Measurements from ENCODE around the gene TULP1. TPM values are rescaled to one million over a fixed set of nuclear protein-coding genes. Genes with fewer than 3 reads are reported as not detected.

TULP1 gene
- total RNA-seq, 4 donors from 2014 or later: 1.2 TPM; not detected in 3

GRCh38 chr6:35498422-35499067, 14.2 kb downstream of the TULP1 start:
- Histone ChIP-seq H3K27me3 (peaks cover 0 to 14% (median 2%) of the 10 kb centered on the region in 4 donors), H3K27ac (replicated peaks in 1 of 4) (peak overlapping the region; percentile 97 to 100 (median 99)), H3K4me1 (peaks cover 36 to 44% (median 41%) of the 10 kb centered on the region in 4 donors), H3K4me3 (peak overlapping the region; percentile 84 to 99 (median 88)), H3K36me3 (no peaks in the 10 kb centered on the region), H3K9me3 (no peaks in the 10 kb centered on the region)
- no peak for DNase-seq (ENCODE audit: extremely low spot score)
- TF ChIP-seq EP300 (IDR thresholded peaks at IDR 0.05) (no peak), POLR2A (IDR thresholded peaks at IDR 0.05; ENCODE audit: low read depth) (no peak), POLR2AphosphoS5 (IDR thresholded peaks at IDR 0.05) (no peak)
- intact Hi-C loops (cut with DNase I): no loop called here
- 65% methylated on average over 5 of the region's 14 CpGs for WGBS

DNA sequence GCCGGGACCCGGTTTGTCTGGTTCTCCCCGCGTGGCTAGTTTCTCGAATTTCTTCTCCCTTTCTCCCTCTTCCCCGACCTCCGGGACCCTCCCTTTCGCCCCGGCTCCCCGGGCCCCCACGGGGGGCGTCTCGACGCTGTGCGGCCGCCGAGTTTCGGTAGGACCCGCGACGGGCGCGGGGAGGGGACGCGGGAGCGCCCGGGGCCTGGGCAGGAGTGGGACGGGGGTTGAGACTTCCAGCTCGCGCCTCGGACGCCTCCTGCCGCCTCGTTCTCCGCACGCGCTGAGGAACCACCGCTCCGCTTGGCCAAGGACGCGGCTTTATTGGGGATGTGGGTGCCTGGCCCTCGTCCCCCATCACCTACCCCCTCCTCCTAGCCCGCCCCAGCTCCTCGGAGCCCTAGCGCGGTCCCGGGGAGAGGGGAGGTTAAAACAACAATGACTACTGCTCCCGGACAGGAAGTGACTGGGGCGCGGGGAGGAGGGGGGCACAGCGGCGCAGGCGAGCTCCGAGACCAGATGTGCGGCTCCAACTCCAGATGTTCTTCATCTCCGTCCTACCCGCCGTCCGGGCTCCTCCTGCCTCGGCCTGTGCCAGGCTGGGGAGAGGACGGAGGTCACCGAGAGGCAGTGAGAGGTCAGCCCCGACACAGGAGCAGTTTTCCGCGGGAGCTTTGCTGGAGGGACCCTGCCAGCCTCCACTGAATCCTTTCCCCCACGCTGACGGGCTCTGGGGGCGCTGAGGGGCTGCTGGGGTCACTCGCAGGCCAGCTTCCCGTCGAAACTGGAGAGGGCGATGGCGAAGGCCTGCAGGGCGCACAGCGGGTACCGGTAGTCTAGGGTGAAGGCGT, 14.9 kb downstream of the TULP1 start:
- Histone ChIP-seq H3K36me3 (no peaks in the 10 kb centered on the region), H3K27me3 (peaks cover 0 to 7% (median 0%) of the 10 kb centered on the region in 4 donors), H3K4me3 (peak overlapping the region; percentile 84 to 99 (median 88)), H3K9me3 (no peaks in the 10 kb centered on the region), H3K4me1 (peaks cover 43 to 52% (median 49%) of the 10 kb centered on the region in 4 donors), H3K27ac (replicated peaks in 1 of 4) (peak overlapping the region; percentile 97 to 100 (median 99))
- 1% methylated on average over 52 of the region's 77 CpGs for WGBS
- TF ChIP-seq, protein P1, sequence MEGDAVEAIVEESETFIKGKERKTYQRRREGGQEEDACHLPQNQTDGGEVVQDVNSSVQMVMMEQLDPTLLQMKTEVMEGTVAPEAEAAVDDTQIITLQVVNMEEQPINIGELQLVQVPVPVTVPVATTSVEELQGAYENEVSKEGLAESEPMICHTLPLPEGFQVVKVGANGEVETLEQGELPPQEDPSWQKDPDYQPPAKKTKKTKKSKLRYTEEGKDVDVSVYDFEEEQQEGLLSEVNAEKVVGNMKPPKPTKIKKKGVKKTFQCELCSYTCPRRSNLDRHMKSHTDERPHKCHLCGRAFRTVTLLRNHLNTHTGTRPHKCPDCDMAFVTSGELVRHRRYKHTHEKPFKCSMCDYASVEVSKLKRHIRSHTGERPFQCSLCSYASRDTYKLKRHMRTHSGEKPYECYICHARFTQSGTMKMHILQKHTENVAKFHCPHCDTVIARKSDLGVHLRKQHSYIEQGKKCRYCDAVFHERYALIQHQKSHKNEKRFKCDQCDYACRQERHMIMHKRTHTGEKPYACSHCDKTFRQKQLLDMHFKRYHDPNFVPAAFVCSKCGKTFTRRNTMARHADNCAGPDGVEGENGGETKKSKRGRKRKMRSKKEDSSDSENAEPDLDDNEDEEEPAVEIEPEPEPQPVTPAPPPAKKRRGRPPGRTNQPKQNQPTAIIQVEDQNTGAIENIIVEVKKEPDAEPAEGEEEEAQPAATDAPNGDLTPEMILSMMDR (IDR thresholded peaks at IDR 0.05): peak; percentile 4 to 29 (median 22)
- TF ChIP-seq POLR2AphosphoS5 (IDR thresholded peaks at IDR 0.05) (peak; percentile 64 to 69), EP300 (IDR thresholded peaks at IDR 0.05) (no peak)
- DNase-seq (ENCODE audit: extremely low spot score): no peak
- intact Hi-C loops (cut with DNase I): no loop called here

- TF ChIP-seq POLR2A (IDR thresholded peaks at IDR 0.05; ENCODE audit: low read depth) (peak; percentile 55), POLR2AphosphoS5 (IDR thresholded peaks at IDR 0.05) (peak; percentile 2 to 31), EP300 (IDR thresholded peaks at IDR 0.05) (no peak)
- TF ChIP-seq, protein P1 (IDR thresholded peaks at IDR 0.05): peak in 1 of 3 experiments; percentile 10
- intact Hi-C loops (cut with DNase I): no loop called here
- peaks cover 51 to 60% (median 57%) of the 10 kb centered on the region in 4 donors for H3K4me1 ChIP-seq
Observed at GRCh38 chr6:35496841-35497570, 15.7 kb downstream of the TULP1 start, which contains the start of gene TEAD3. Gene TEAD3, minus strand, starts transcription at chr6:35497079.

GRCh38 chr6:35496036-35496840, 16.5 kb downstream of the TULP1 start:
- DNase-seq (ENCODE audit: extremely low spot score): no peak
- H3K27ac ChIP-seq (replicated peaks in 1 of 4): peak overlapping the region; percentile 97 to 100 (median 99)
- H3K36me3 ChIP-seq: no peaks in the 10 kb centered on the region
- intact Hi-C loops (cut with DNase I): no loop called here
- TF ChIP-seq EP300 (IDR thresholded peaks at IDR 0.05) (no peak), POLR2A (IDR thresholded peaks at IDR 0.05; ENCODE audit: low read depth) (peak; percentile 15), POLR2AphosphoS5 (IDR thresholded peaks at IDR 0.05) (peak in 1 of 2 donors; percentile 63)
- TF ChIP-seq, protein P1 (IDR thresholded peaks at IDR 0.05): no peak
- H3K27me3 ChIP-seq: no peaks in the 10 kb centered on the region
- peaks cover 59 to 67% (median 64%) of the 10 kb centered on the region in 4 donors for H3K4me1 ChIP-seq
- no peaks in the 10 kb centered on the region for H3K9me3 ChIP-seq
- peak overlapping the region; percentile 84 to 99 (median 88) for H3K4me3 ChIP-seq
- 4% methylated on average over 29 of the region's 63 CpGs for WGBS

More at GRCh38 chr6:35496841-35497570, 15.7 kb downstream of the TULP1 start, which contains the start of gene TEAD3:
- peak within 1 kb of the TSS; percentile 97 to 100 (median 99) for H3K27ac ChIP-seq (replicated peaks in 1 of 4)
- no peaks in the 10 kb centered on the region for H3K27me3 ChIP-seq
- no peaks in the 10 kb centered on the region for H3K9me3 ChIP-seq
- H3K4me3 ChIP-seq: peak within 1 kb of the TSS; percentile 84 to 99 (median 88)
- 0% methylated on average over 13 of the region's 98 CpGs for WGBS
- DNase-seq (ENCODE audit: extremely low spot score): no peak
- H3K36me3 ChIP-seq: no peaks in the 10 kb centered on the region
